Activated CD8-positive, alpha-beta T cell treated with anti-CD3 and anti-CD28 coated beads, Interleukin-2, amount 10 ng/mL, durations not matched to agents 7 days and 5 days (primary cell): Measurements from ENCODE around the gene UBQLN1. TPM values are rescaled to one million over a fixed set of nuclear protein-coding genes. Genes with fewer than 3 reads are reported as not detected.

Source experiments
- ATAC-seq: fragments of 150-1000 bp; cut with Tn5 transposase; one replicate; pipeline ENCODE4 v1.10.0; 2021; ENCODE audit warnings: moderate library complexity
- CTCF ChIA-PET: fragments of 350-600 bp; sonication (Branson Sonifier 250); formaldehyde crosslinking; loops from one replicate; lab custom pipeline; 2021; ENCODE audit warnings: antibody characterized with exemption; lab: Charles Lee
- POLR2A ChIA-PET: fragments of 350-600 bp; sonication (Branson Sonifier 250); formaldehyde crosslinking; loops from one replicate; lab custom pipeline; 2021; ENCODE audit warnings: antibody characterized with exemption; lab: Charles Lee
- DNase-seq: peaks from one replicate; pipeline ENCODE4 v3.0.0-alpha.2; 2020
- H3K27ac Mint-ChIP-seq: one replicate; pipeline ENCODE4 v1.8.0; 2021; ENCODE audit warnings: mild to moderate bottlenecking, mixed read lengths
- H3K27me3 Mint-ChIP-seq: one replicate; pipeline ENCODE4 v1.8.0; 2021; ENCODE audit warnings: low read depth, mixed read lengths
- H3K36me3 Mint-ChIP-seq: one replicate; pipeline ENCODE4 v1.8.0; 2021; ENCODE audit warnings: low read depth, mixed read lengths
- H3K4me1 Mint-ChIP-seq: one replicate; pipeline ENCODE4 v1.8.0; 2021; ENCODE audit warnings: low read depth, mixed read lengths
- H3K4me3 Mint-ChIP-seq: one replicate; pipeline ENCODE4 v1.8.0; 2021; ENCODE audit warnings: mild to moderate bottlenecking, mixed read lengths
- H3K9me3 Mint-ChIP-seq: one replicate; pipeline ENCODE4 v1.8.0; 2022; ENCODE audit warnings: mixed read lengths; ENCODE audit not compliant: insufficient read depth
- total RNA-seq, 2 experiments: library from RNA; stranded (reverse); gene quantifications; one replicate each; pipeline ENCODE4 v1.2.3, GENCODE V29; 2021

Gene UBQLN1
- total RNA-seq, 2 experiments from 2014 or later, result 95.8 to 98.2 TPM

DNA sequence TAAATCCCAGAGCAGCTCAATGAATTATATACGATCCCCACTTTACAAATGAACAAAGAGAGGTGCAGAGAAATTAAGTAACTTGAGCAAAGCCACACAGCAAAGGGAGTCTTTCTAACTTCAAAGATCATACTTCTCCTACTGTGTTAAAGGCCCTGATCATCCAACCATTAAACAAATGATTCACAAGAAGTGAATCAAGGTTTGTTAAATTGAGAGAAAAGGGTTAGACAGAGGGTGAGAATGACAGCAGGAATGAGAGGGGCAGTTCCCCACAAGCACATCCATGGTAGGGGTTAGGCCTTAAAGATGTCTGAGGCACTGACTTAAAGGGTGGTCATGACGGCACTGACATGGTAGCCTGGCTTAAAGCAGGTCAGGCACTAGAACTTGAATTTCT, 74.1 kb downstream of the UBQLN1 start:
- Mint-ChIP-seq H3K27ac (no peak overlapping the region), H3K36me3 (peaks cover 7% of the 10 kb centered on the region), H3K27me3 (no peaks in the 10 kb centered on the region), H3K4me3 (no peak overlapping the region), H3K9me3 (no peaks in the 10 kb centered on the region), H3K4me1 (no peaks in the 10 kb centered on the region)
- DNase-seq (no peak), ATAC-seq (no peak)
- POLR2A ChIA-PET, result interaction anchor here (1.0 kb wide), 1 partner anchor 74 kb away, joined by 3 read pairs; the partner anchor contains the start of gene UBQLN1
- CTCF ChIA-PET, result interaction anchor here (1.3 to 1.6 kb wide), 2 partner anchors 10 to 16 kb away, joined by 3 to 6 read pairs; no protein-coding TSS in a partner anchor

DNA sequence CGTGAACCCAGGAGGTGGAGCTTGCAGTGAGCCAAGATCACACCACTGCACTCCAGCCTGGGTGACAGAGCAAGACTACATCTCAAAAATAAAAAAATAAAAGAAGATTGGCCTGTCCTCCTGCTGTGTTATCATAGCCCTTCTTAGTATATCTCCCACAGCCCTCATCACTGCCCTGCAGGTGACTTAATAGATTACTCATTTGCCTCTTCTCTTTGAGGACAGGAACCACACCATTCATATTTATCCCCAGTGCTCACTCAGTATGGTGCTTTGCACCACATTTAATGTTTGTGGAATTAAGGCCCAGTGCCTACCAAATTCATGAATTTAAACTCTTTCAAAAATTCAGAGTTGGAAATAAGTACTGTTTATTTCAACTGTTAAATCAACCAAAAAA, 74.5 kb downstream of the UBQLN1 start:
- DNase-seq (no peak), ATAC-seq (no peak)
- Mint-ChIP-seq H3K36me3 (peaks cover 8% of the 10 kb centered on the region), H3K9me3 (no peaks in the 10 kb centered on the region), H3K4me1 (no peaks in the 10 kb centered on the region), H3K27me3 (no peaks in the 10 kb centered on the region), H3K27ac (no peak overlapping the region), H3K4me3 (no peak overlapping the region)
- POLR2A ChIA-PET, result interaction anchor here (1.0 kb wide), 1 partner anchor 9 kb away, joined by 6 read pairs; no protein-coding TSS in a partner anchor
- CTCF ChIA-PET, result interaction anchor here (1.3 to 1.6 kb wide), 2 partner anchors 9 to 16 kb away, joined by 3 to 6 read pairs; no protein-coding TSS in a partner anchor

DNA sequence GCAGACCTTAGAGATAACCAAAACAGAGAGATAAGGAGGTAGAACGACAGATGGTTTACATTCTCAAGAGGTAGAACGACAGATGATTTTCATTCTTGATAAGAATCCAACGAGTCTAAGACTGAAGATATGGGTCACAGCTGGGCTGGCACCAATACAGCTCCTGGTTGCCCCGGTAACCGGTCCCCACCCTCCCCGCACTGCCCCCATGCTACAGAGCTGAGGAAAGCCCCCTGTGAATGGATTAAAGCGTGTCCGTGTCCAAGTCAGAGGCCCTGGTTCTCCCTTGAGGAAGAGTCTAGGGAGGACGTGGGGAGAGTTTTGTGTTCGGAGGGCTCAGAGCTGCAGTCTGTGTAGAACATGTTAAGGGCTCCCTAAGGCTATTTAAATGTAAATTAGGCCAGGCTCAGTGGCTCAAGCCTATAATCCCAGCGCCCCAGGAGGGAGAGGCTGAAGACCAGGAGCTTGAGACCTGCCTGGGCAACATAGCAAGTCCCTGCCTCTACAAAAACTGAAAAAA, 76.8 kb downstream of the UBQLN1 start:
- CTCF ChIA-PET, result interaction anchor here (1.1 to 1.6 kb wide), 2 partner anchors 10 kb away, joined by 3 to 4 read pairs; no protein-coding TSS in a partner anchor
- POLR2A ChIA-PET, result interaction anchor here (0.6 kb wide), 1 partner anchor 111 kb away, joined by 3 read pairs; no protein-coding TSS in a partner anchor
- H3K27ac Mint-ChIP-seq, result no peak overlapping the region

DNA sequence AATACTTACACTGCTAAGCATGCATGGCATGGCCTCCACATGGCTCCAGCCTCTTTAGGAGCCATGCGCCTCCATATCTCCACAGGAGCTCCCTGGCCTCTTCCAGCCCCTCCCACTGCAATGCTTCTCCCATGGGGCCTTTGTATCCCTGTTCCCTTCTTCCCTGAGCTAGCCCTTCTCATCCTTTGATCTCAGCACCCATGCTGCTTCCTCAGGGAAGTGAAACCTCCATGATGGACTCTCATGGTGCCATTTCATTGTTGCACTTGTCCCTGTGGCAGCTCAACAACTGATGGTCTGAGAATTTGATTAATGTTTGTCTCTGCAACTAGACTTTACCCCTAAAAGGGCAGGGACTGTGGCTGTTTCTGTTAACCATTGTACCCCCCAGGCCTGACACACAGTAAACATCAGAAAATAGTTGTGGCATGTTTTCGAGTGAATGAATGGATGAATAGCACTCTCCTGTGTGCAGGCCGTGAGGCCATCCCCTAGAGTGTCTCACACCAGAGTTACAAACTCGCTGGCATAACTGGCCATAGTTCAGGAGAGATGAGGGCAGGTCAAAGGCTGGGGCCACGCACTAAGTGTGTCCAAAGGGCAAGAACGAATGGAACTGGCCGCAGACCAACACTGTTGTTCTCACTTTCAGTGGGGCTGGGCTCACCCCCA, 78.2 kb downstream of the UBQLN1 start:
- H3K27me3 Mint-ChIP-seq, result no peaks in the 10 kb centered on the region
- H3K4me3 Mint-ChIP-seq, result no peak overlapping the region
- DNase-seq (no peak), ATAC-seq (no peak)
- POLR2A ChIA-PET, result interaction anchor here (1.0 kb wide), 1 partner anchor 14 kb away, joined by 3 read pairs; no protein-coding TSS in a partner anchor
- CTCF ChIA-PET, result no interaction called here
- no peaks in the 10 kb centered on the region for H3K9me3 Mint-ChIP-seq
- H3K36me3 Mint-ChIP-seq, result peaks cover 18% of the 10 kb centered on the region
- peaks cover 10% of the 10 kb centered on the region for H3K4me1 Mint-ChIP-seq
- no peak overlapping the region for H3K27ac Mint-ChIP-seq

More for the DNA sequence above, 76.8 kb downstream of the UBQLN1 start:
- Mint-ChIP-seq H3K4me1 (peaks cover 3% of the 10 kb centered on the region), H3K27me3 (no peaks in the 10 kb centered on the region), H3K36me3 (peaks cover 14% of the 10 kb centered on the region), H3K9me3 (no peaks in the 10 kb centered on the region), H3K4me3 (no peak overlapping the region)
- DNase-seq, result no peak
- ATAC-seq, result no peak

GRCh38 chr9:83628540-83628939, 79.2 kb downstream of the UBQLN1 start:
- ChIA-PET CTCF (interaction anchor here (1.2 kb wide), 1 partner anchor 31 kb away, joined by 3 read pairs; no protein-coding TSS in a partner anchor), POLR2A (interaction anchor here (1.0 kb wide), 1 partner anchor 15 kb away, joined by 3 read pairs; no protein-coding TSS in a partner anchor)
- H3K9me3 Mint-ChIP-seq, result no peaks in the 10 kb centered on the region
- no peaks in the 10 kb centered on the region for H3K27me3 Mint-ChIP-seq
- H3K36me3 Mint-ChIP-seq, result peaks cover 24% of the 10 kb centered on the region
- H3K27ac Mint-ChIP-seq, result no peak overlapping the region
- H3K4me3 Mint-ChIP-seq, result no peak overlapping the region
- peaks cover 21% of the 10 kb centered on the region for H3K4me1 Mint-ChIP-seq
- DNase-seq (no peak), ATAC-seq (no peak)

GRCh38 chr9:83625178-83625577, 82.6 kb downstream of the UBQLN1 start:
- Mint-ChIP-seq H3K4me1 (peaks cover 32% of the 10 kb centered on the region), H3K27me3 (peaks cover 2% of the 10 kb centered on the region), H3K27ac (no peak overlapping the region), H3K36me3 (peaks cover 24% of the 10 kb centered on the region), H3K9me3 (no peaks in the 10 kb centered on the region), H3K4me3 (no peak overlapping the region)
- DNase-seq, result no peak
- CTCF ChIA-PET, result interaction anchor here (1.5 kb wide), 1 partner anchor 24 kb away, joined by 5 read pairs; no protein-coding TSS in a partner anchor
- POLR2A ChIA-PET, result interaction anchor here (1.7 to 3.3 kb wide), 3 partner anchors 15 to 355 kb away, joined by 7 to 38 read pairs (median 7); partner anchors contain the start of genes HNRNPK, RMI1 and UBQLN1
- ATAC-seq, result no peak

- Mint-ChIP-seq H3K36me3 (peaks cover 17% of the 10 kb centered on the region), H3K4me1 (peaks cover 32% of the 10 kb centered on the region), H3K4me3 (peak overlapping the region; percentile 85), H3K27me3 (peaks cover 6% of the 10 kb centered on the region), H3K27ac (peak overlapping the region; percentile 95), H3K9me3 (no peaks in the 10 kb centered on the region)
- ChIA-PET POLR2A (interaction anchor here (0.7 to 3.3 kb wide), 12 partner anchors 9 to 670 kb away, joined by 3 to 38 read pairs (median 4); partner anchors contain the start of genes HNRNPK, KIF27, RMI1 and UBQLN1), CTCF (interaction anchor here (0.7 to 2.4 kb wide), 12 partner anchors 10 to 289 kb away, joined by 3 to 23 read pairs (median 5); partner anchors contain the start of gene UBQLN1)
- ATAC-seq (peak; percentile 22), DNase-seq (peak; percentile 33)
Observed at GRCh38 chr9:83623679-83624076, 84.1 kb downstream of the UBQLN1 start.

DNA sequence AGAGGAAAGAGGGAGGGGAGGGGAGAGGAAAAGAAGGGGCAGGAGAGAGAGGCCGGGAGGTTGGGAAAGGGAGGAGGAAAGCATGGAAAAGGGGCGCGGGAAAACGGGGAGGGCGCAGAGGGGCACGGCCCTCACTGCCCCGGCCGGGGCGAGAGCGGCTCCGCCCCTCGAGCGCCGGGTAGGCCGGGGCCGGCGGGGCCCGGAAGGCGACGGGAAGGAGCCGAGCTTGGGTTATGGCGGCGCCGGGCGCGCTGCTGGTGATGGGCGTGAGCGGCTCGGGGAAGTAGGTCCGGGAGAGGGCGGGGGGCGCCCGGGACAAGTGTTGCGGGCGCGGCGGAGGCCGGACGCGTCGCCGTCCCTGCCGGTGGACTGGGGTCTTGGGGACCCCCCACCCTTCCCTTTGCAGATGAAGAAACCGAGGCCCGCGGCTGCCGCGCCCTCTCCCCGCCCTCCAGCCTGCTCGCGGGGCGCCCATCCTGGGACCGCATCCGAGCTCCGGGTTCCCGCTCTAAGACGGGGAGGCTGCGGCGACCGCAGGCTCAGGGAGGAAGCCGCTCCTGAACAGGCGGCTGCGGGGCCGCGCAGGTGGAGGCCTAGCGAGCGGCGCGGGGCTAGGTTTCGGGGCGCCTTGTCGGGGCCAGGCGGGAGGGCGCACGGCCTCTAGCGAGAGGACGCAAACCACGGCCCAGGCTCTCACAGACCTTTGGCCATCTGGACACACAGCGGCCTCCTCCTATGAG, 84.6 kb downstream of the UBQLN1 start, which contains the start of gene IDNK:
IDNK (plus strand) TSS at position 205 of the 740 bp plus-strand sequence; CDS start at position 234, 29 bp downstream.
- H3K27ac Mint-ChIP-seq, result peak within 1 kb of the TSS; percentile 95
- H3K9me3 Mint-ChIP-seq, result no peaks in the 10 kb centered on the region
- CTCF ChIA-PET, result interaction anchor here (0.6 to 2.4 kb wide), 10 partner anchors 14 to 297 kb away, joined by 3 to 23 read pairs (median 5); partner anchors contain the start of gene UBQLN1
- H3K4me1 Mint-ChIP-seq, result peaks cover 32% of the 10 kb centered on the region
- POLR2A ChIA-PET, result interaction anchor here (0.7 to 3.3 kb wide), 9 partner anchors 10 to 357 kb away, joined by 3 to 38 read pairs (median 6); partner anchors contain the start of genes HNRNPK, RMI1 and UBQLN1
- ATAC-seq (peak; percentile 93), DNase-seq (peak; percentile 67)
- H3K36me3 Mint-ChIP-seq, result peaks cover 15% of the 10 kb centered on the region
- H3K4me3 Mint-ChIP-seq, result peak within 1 kb of the TSS; percentile 85
- peaks cover 8% of the 10 kb centered on the region for H3K27me3 Mint-ChIP-seq

- Mint-ChIP-seq H3K27me3 (peaks cover 8% of the 10 kb centered on the region), H3K36me3 (peaks cover 15% of the 10 kb centered on the region), H3K27ac (peak overlapping the region; percentile 95), H3K9me3 (no peaks in the 10 kb centered on the region), H3K4me1 (peaks cover 32% of the 10 kb centered on the region), H3K4me3 (peak overlapping the region; percentile 85)
- CTCF ChIA-PET, result interaction anchor here (1.7 to 2.8 kb wide), 5 partner anchors 27 to 290 kb away, joined by 7 to 23 read pairs (median 12); partner anchors contain the start of gene UBQLN1
- DNase-seq (peak; percentile 23), ATAC-seq (peak; percentile 59)
- POLR2A ChIA-PET, result interaction anchor here (1.2 to 3.3 kb wide), 4 partner anchors 14 to 85 kb away, joined by 3 to 38 read pairs (median 6); partner anchors contain the start of gene UBQLN1
Observed at GRCh38 chr9:83622433-83622938, 85.3 kb downstream of the UBQLN1 start.

- peak; percentile 49 for DNase-seq
- no peak for ATAC-seq
- Mint-ChIP-seq H3K9me3 (no peaks in the 10 kb centered on the region), H3K4me1 (peaks cover 30% of the 10 kb centered on the region), H3K27me3 (peaks cover 8% of the 10 kb centered on the region), H3K36me3 (peaks cover 10% of the 10 kb centered on the region), H3K4me3 (no peak overlapping the region), H3K27ac (no peak overlapping the region)
- POLR2A ChIA-PET, result interaction anchor here (0.6 to 1.7 kb wide), 6 partner anchors 28 to 352 kb away, joined by 3 to 5 read pairs (median 3); partner anchors contain the start of gene UBQLN1
- CTCF ChIA-PET, result interaction anchor here (0.6 to 2.9 kb wide), 20 partner anchors 10 to 330 kb away, joined by 3 to 40 read pairs (median 4); partner anchors contain the start of gene UBQLN1
Observed at GRCh38 chr9:83620841-83621636, 86.7 kb downstream of the UBQLN1 start.
